ENCODE data around the gene LHX8.

The LHX8 gene

DNA sequence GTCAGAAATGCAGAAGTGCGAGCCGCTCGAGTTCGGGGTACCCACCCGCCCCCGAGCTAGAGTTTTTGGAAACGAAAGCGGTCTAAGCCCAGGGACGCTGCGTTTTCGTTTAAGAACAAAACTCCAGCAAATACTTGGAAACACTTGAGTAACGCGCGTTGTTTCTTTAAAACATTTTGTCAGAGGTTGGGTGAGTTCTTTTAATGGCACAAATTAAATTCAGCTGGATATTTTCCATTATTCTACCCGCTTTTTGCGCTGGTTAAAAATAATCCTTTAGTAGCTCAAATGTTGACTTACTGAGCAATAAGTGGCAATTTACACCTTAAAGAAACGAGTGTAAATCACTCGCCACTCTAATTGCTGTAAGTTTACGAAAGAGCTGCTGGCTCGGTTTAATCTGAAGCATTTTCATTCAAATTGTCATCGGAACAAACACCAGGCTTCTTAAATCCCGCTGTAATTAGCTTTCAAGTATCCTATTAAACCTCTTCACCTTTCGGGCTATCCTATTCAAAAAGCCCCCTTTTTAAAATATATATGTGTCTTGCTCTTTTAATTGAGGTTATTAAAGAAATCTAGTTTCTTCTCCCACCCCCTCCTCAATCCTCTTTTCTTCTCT is 1.5 kb downstream of the LHX8 start:
- H2AK5ac ChIP-seq (ENCODE audit: low read length): no peak overlapping the region
- peak overlapping the region; percentile 64 for H3K9ac ChIP-seq (ENCODE audit: low read length)
- peak overlapping the region; percentile 78 for H3K56ac ChIP-seq (ENCODE audit: low read length)
- no peak overlapping the region for H4K5ac ChIP-seq (ENCODE audit: low read length)
- H3K4ac ChIP-seq (ENCODE audit: low read depth, low read length): no peak overlapping the region
- peaks cover 43% of the 10 kb centered on the region for H3K27me3 ChIP-seq (ENCODE audit: insufficient read depth, low read length, poor library complexity)
- no peak overlapping the region for H4K8ac ChIP-seq (ENCODE audit: low read depth, low read length)
- DNase-seq: peak; percentile 28
- H3K23ac ChIP-seq (ENCODE audit: low read length): no peak overlapping the region
- no peaks in the 10 kb centered on the region for H3K36me3 ChIP-seq (ENCODE audit: control insufficient read depth, insufficient read depth, low read length)
- no peak overlapping the region for H2BK120ac ChIP-seq (ENCODE audit: low read depth, low read length)
- H3K27ac ChIP-seq (ENCODE audit: low read depth, low read length): no peak overlapping the region
- no peaks in the 10 kb centered on the region for H3K79me2 ChIP-seq (ENCODE audit: control insufficient read depth, insufficient read depth, low read length)
- peak overlapping the region; percentile 82 for H3K18ac ChIP-seq (ENCODE audit: low read length)
- no peak overlapping the region for H2BK5ac ChIP-seq (ENCODE audit: low read length)
- peak overlapping the region; percentile 42 for H3K4me3 ChIP-seq (ENCODE audit: low read length)
- H3K4me2 ChIP-seq (ENCODE audit: low read length): peak overlapping the region; percentile 95
- no CpG with 5 or more reads among the region's 23 CpGs for WGBS (ENCODE audit: extremely low coverage, insufficient coverage, low lambda C conversion rate)
- H2BK15ac ChIP-seq (replicated peaks; ENCODE audit: low read depth): no peak overlapping the region
- peaks cover 7% of the 10 kb centered on the region for H3K4me1 ChIP-seq (ENCODE audit: control insufficient read depth, low read depth, low read length)
- H3K79me1 ChIP-seq (ENCODE audit: low read length): no peaks in the 10 kb centered on the region

DNA sequence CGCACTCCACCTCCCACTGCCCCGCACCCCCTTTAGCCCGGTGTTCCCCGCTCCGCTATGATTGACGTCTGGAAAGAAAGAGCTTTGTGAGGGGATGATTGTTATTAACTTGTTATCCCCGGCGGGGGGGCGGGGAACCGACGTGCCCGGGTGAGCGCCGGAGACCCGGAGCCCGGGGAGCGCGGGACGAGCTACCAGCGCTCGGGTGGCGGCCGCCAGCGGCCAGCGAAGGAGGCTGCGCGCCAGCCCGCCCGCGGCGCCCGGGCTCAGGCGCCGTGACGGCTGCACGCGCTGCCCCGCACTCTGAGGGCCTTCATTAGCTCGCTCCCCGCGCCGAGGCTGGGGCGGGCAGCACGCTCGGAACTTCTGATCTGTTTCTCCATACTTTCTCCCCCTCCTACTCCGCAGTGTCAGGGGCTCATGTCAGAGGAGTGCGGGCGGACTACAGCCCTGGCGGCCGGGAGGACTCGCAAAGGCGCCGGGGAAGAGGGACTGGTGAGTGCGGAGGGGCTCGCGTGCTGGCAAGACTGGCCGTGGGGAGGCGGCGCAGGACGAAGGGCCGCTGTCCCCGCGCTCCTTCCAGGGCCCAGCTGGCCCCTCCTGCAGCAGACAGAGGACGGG is 2.1 kb downstream of the LHX8 start:
- no peak overlapping the region for H4K5ac ChIP-seq (ENCODE audit: low read length)
- no peaks in the 10 kb centered on the region for H3K79me2 ChIP-seq (ENCODE audit: control insufficient read depth, insufficient read depth, low read length)
- H3K27me3 ChIP-seq (ENCODE audit: insufficient read depth, low read length, poor library complexity): peaks cover 37% of the 10 kb centered on the region
- no peaks in the 10 kb centered on the region for H3K79me1 ChIP-seq (ENCODE audit: low read length)
- DNase-seq: peak; percentile 64
- H3K18ac ChIP-seq (ENCODE audit: low read length): peak overlapping the region; percentile 82
- no peak overlapping the region for H2BK5ac ChIP-seq (ENCODE audit: low read length)
- no peak overlapping the region for H3K27ac ChIP-seq (ENCODE audit: low read depth, low read length)
- no peak overlapping the region for H2AK5ac ChIP-seq (ENCODE audit: low read length)
- H2BK120ac ChIP-seq (ENCODE audit: low read depth, low read length): no peak overlapping the region
- H3K56ac ChIP-seq (ENCODE audit: low read length): peak overlapping the region; percentile 45
- H3K4ac ChIP-seq (ENCODE audit: low read depth, low read length): no peak overlapping the region
- WGBS (ENCODE audit: extremely low coverage, insufficient coverage, low lambda C conversion rate): no CpG with 5 or more reads among the region's 64 CpGs
- H3K36me3 ChIP-seq (ENCODE audit: control insufficient read depth, insufficient read depth, low read length): no peaks in the 10 kb centered on the region
- peak overlapping the region; percentile 1 for H3K4me3 ChIP-seq (ENCODE audit: low read length)
- H3K23ac ChIP-seq (ENCODE audit: low read length): no peak overlapping the region
- no peak overlapping the region for H2BK15ac ChIP-seq (replicated peaks; ENCODE audit: low read depth)
- H3K9ac ChIP-seq (ENCODE audit: low read length): peak overlapping the region; percentile 33
- peak overlapping the region; percentile 35 for H3K4me2 ChIP-seq (ENCODE audit: low read length)
- peaks cover 4% of the 10 kb centered on the region for H3K4me1 ChIP-seq (ENCODE audit: control insufficient read depth, low read depth, low read length)
- no peak overlapping the region for H4K8ac ChIP-seq (ENCODE audit: low read depth, low read length)

DNA sequence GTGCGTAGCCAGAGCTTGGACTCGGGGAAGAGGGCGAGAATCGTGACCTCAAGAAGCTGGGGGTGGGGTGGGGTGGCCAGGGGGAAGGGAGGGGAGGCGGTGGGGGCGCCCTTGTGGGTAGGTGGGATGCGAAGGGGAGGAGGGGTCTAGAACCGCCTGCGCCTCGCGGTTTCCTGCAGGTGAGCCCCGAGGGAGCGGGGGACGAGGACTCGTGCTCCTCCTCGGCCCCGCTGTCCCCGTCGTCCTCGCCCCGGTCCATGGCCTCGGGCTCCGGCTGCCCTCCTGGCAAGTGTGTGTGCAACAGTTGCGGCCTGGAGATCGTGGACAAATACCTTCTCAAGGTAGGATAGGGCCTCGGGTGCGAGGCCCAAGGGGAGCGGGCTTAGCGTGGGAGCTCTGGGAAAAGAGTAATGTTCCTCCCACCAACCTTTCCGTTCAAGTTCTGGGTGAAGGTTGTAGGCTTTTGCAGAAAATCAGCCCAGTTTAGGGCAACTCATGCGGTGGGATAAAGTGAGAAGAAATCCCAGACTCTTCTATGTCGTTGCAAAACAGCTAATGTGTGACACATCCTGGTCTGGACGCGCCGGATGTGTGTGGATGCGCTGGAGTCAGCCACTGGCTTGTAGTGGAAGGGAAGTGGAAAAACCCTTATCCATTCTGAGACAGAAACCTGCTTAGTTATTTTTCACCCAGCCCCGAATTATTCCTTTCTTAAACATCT is 2.9 kb downstream of the LHX8 start:
- Histone ChIP-seq H2AK5ac (ENCODE audit: low read length) (no peak overlapping the region), H3K4me1 (ENCODE audit: control insufficient read depth, low read depth, low read length) (peaks cover 4% of the 10 kb centered on the region), H2BK15ac (replicated peaks; ENCODE audit: low read depth) (no peak overlapping the region), H3K18ac (ENCODE audit: low read length) (peak overlapping the region; percentile 82), H3K4me3 (ENCODE audit: low read length) (no peak overlapping the region), H3K27me3 (ENCODE audit: insufficient read depth, low read length, poor library complexity) (peaks cover 30% of the 10 kb centered on the region), H2BK5ac (ENCODE audit: low read length) (no peak overlapping the region), H4K8ac (ENCODE audit: low read depth, low read length) (no peak overlapping the region), H4K5ac (ENCODE audit: low read length) (no peak overlapping the region), H3K56ac (ENCODE audit: low read length) (peak overlapping the region; percentile 45), H3K36me3 (ENCODE audit: control insufficient read depth, insufficient read depth, low read length) (no peaks in the 10 kb centered on the region), H2BK120ac (ENCODE audit: low read depth, low read length) (no peak overlapping the region), H3K23ac (ENCODE audit: low read length) (no peak overlapping the region), H3K4me2 (ENCODE audit: low read length) (peak overlapping the region; percentile 55), H3K79me2 (ENCODE audit: control insufficient read depth, insufficient read depth, low read length) (no peaks in the 10 kb centered on the region), H3K79me1 (ENCODE audit: low read length) (no peaks in the 10 kb centered on the region), H3K4ac (ENCODE audit: low read depth, low read length) (no peak overlapping the region), H3K27ac (ENCODE audit: low read depth, low read length) (no peak overlapping the region), H3K9ac (ENCODE audit: low read length) (peak overlapping the region; percentile 33)
- WGBS (ENCODE audit: extremely low coverage, insufficient coverage, low lambda C conversion rate): no CpG with 5 or more reads among the region's 37 CpGs
- DNase-seq: peak; percentile 30

DNA sequence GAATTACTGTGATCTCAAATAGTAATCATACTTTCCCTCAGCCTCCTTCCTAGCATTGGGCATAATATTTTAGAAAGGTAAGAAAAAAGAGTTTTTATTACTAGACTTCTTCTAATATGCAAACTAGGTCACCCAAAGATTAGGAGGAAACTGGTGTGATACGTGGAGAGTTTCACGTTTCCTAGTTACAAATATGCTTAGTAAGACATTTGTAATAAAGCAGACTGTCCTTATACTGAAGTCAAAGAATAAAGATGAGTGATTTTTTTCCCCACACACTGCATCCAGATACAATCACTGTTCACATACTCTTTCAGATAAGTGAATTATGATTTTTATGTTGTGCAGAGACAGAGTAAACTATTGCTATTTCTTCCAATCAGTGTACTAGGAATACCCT is 17.9 kb downstream of the LHX8 start:
- no peaks in the 10 kb centered on the region for H3K36me3 ChIP-seq (ENCODE audit: control insufficient read depth, insufficient read depth, low read length)
- no peaks in the 10 kb centered on the region for H3K79me2 ChIP-seq (ENCODE audit: control insufficient read depth, insufficient read depth, low read length)
- H3K27me3 ChIP-seq (ENCODE audit: insufficient read depth, low read length, poor library complexity): no peaks in the 10 kb centered on the region
- no peaks in the 10 kb centered on the region for H3K4me1 ChIP-seq (ENCODE audit: control insufficient read depth, low read depth, low read length)
- no peak overlapping the region for H3K9ac ChIP-seq (ENCODE audit: low read length)
- DNase-seq: no peak
- no peak overlapping the region for H3K18ac ChIP-seq (ENCODE audit: low read length)
- no peak overlapping the region for H2BK5ac ChIP-seq (ENCODE audit: low read length)
- H3K4ac ChIP-seq (ENCODE audit: low read depth, low read length): no peak overlapping the region
- H3K79me1 ChIP-seq (ENCODE audit: low read length): no peaks in the 10 kb centered on the region
- H4K5ac ChIP-seq (ENCODE audit: low read length): no peak overlapping the region
- no peak overlapping the region for H3K4me3 ChIP-seq (ENCODE audit: low read length)
- H2BK15ac ChIP-seq (replicated peaks; ENCODE audit: low read depth): no peak overlapping the region
- H4K8ac ChIP-seq (ENCODE audit: low read depth, low read length): no peak overlapping the region
- no peak overlapping the region for H3K4me2 ChIP-seq (ENCODE audit: low read length)
- WGBS (ENCODE audit: extremely low coverage, insufficient coverage, low lambda C conversion rate): no CpG with 5 or more reads among the region's 2 CpGs
- no peak overlapping the region for H2BK120ac ChIP-seq (ENCODE audit: low read depth, low read length)
- H2AK5ac ChIP-seq (ENCODE audit: low read length): no peak overlapping the region
- no peak overlapping the region for H3K23ac ChIP-seq (ENCODE audit: low read length)
- H3K56ac ChIP-seq (ENCODE audit: low read length): no peak overlapping the region
- H3K27ac ChIP-seq (ENCODE audit: low read depth, low read length): no peak overlapping the region

DNA sequence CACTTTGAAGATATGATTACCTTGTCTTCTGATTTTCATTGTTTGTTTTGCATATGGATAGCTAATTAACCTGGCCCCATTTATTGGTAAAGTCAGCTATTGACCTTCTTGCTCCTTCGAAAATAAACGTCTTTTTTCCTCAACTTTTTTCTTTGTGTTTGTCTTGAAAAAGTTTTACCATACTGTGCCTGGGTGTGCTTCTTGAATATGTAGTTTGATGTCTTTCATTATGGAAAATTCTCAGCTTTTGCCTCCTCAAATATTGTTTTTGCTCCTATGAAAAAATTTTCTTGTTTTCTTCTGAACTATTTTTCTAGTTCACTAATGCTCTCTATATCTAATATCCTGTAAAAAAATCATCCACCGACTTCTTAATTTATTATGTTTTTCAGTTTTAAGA is 25.0 kb downstream of the LHX8 start:
- H3K79me2 ChIP-seq (ENCODE audit: control insufficient read depth, insufficient read depth, low read length): no peaks in the 10 kb centered on the region
- H4K8ac ChIP-seq (ENCODE audit: low read depth, low read length): no peak overlapping the region
- H3K27ac ChIP-seq (ENCODE audit: low read depth, low read length): no peak overlapping the region
- no peaks in the 10 kb centered on the region for H3K27me3 ChIP-seq (ENCODE audit: insufficient read depth, low read length, poor library complexity)
- no peaks in the 10 kb centered on the region for H3K36me3 ChIP-seq (ENCODE audit: control insufficient read depth, insufficient read depth, low read length)
- H2AK5ac ChIP-seq (ENCODE audit: low read length): no peak overlapping the region
- no peak for DNase-seq
- no peak overlapping the region for H2BK5ac ChIP-seq (ENCODE audit: low read length)
- 100% methylated on average over 1 of the region's 3 CpGs for WGBS (ENCODE audit: extremely low coverage, insufficient coverage, low lambda C conversion rate)
- H4K5ac ChIP-seq (ENCODE audit: low read length): no peak overlapping the region
- no peaks in the 10 kb centered on the region for H3K4me1 ChIP-seq (ENCODE audit: control insufficient read depth, low read depth, low read length)
- H3K4me3 ChIP-seq (ENCODE audit: low read length): no peak overlapping the region
- H3K56ac ChIP-seq (ENCODE audit: low read length): no peak overlapping the region
- H3K4me2 ChIP-seq (ENCODE audit: low read length): no peak overlapping the region
- no peak overlapping the region for H2BK15ac ChIP-seq (replicated peaks; ENCODE audit: low read depth)
- no peak overlapping the region for H2BK120ac ChIP-seq (ENCODE audit: low read depth, low read length)
- H3K79me1 ChIP-seq (ENCODE audit: low read length): no peaks in the 10 kb centered on the region
- H3K23ac ChIP-seq (ENCODE audit: low read length): no peak overlapping the region
- no peak overlapping the region for H3K9ac ChIP-seq (ENCODE audit: low read length)
- no peak overlapping the region for H3K4ac ChIP-seq (ENCODE audit: low read depth, low read length)
- no peak overlapping the region for H3K18ac ChIP-seq (ENCODE audit: low read length)
